CD8-positive, alpha-beta memory T cell (primary cell): ENCODE results near the gene ZNF366. TPM values are rescaled to one million over a fixed set of nuclear protein-coding genes. Genes with fewer than 3 reads are reported as not detected.

ENCODE experiments used
- CTCF ChIA-PET: fragments of 350-600 bp; sonication (Branson Sonifier 250); formaldehyde crosslinking; loops from one replicate; lab custom pipeline; 2021; ENCODE audit warnings: antibody characterized with exemption; lab: Charles Lee
- POLR2A ChIA-PET: fragments of 350-600 bp; sonication (Branson Sonifier 250); formaldehyde crosslinking; loops from one replicate; lab custom pipeline; 2021; ENCODE audit warnings: antibody characterized with exemption; lab: Charles Lee
- DNase-seq, 5 donors: peaks; one replicate each; pipeline versions ENCODE4 v3.0.0 to v3.0.0-alpha.2; 2020 to 2022; ENCODE audit warnings: mixed read lengths in 1 of 5
- H3K27ac ChIP-seq: one replicate; pipeline ENCODE4 v1.7.0; 2013; ENCODE audit warnings: low read depth, mild to moderate bottlenecking, low read length, moderate library complexity
- H3K27me3 ChIP-seq: 2 replicates; pipeline ENCODE4 v1.7.0; 2013; ENCODE audit warnings: low read length, mild to moderate bottlenecking; ENCODE audit not compliant: insufficient read depth, poor library complexity, severe bottlenecking
- H3K36me3 ChIP-seq: 2 replicates; pipeline ENCODE4 v1.7.0; 2013; ENCODE audit warnings: mild to moderate bottlenecking, low read length, moderate library complexity; ENCODE audit not compliant: insufficient read depth
- H3K4me1 ChIP-seq: 2 replicates; pipeline ENCODE4 v1.7.0; 2013; ENCODE audit warnings: mild to moderate bottlenecking, low read length, moderate library complexity; ENCODE audit not compliant: insufficient read depth
- H3K4me3 ChIP-seq: 2 replicates; pipeline ENCODE4 v1.7.0; 2013; ENCODE audit warnings: mild to moderate bottlenecking, low read length
- H3K9me3 ChIP-seq: 2 replicates; pipeline ENCODE4 v1.7.0; 2013; ENCODE audit warnings: mild to moderate bottlenecking, low read length
- H3K27ac Mint-ChIP-seq, 8 donors: one replicate each; pipeline ENCODE4 v1.8.0; 2020 to 2021; ENCODE audit warnings: mixed read lengths in 8 of 8, mild to moderate bottlenecking in 6 of 8, inconsistent platforms in 3 of 8, moderate library complexity in 3 of 8
- H3K27me3 Mint-ChIP-seq, 2 donors: one replicate each; pipeline ENCODE4 v1.8.0; 2020 to 2021; ENCODE audit warnings: mixed read lengths in 2 of 2, mild to moderate bottlenecking in 1 of 2, moderate library complexity in 1 of 2
- H3K36me3 Mint-ChIP-seq, 3 donors: one replicate each; pipeline ENCODE4 v1.8.0; 2020 to 2021; ENCODE audit warnings: mixed read lengths in 3 of 3, inconsistent platforms in 1 of 3, mild to moderate bottlenecking in 1 of 3
- H3K4me1 Mint-ChIP-seq, 3 donors: one replicate each; pipeline ENCODE4 v1.8.0; 2020 to 2021; ENCODE audit warnings: mixed read lengths in 3 of 3, inconsistent platforms in 1 of 3, mild to moderate bottlenecking in 1 of 3
- H3K4me3 Mint-ChIP-seq, 7 donors: one replicate each; pipeline ENCODE4 v1.8.0; 2020 to 2021; ENCODE audit warnings: mixed read lengths in 7 of 7, mild to moderate bottlenecking in 6 of 7, moderate library complexity in 4 of 7, inconsistent platforms in 2 of 7
- H3K9me3 Mint-ChIP-seq, 5 donors: one replicate each; pipeline ENCODE4 v1.8.0; 2020 to 2022; ENCODE audit warnings: mixed read lengths in 5 of 5, mild to moderate bottlenecking in 3 of 5, moderate library complexity in 2 of 5, inconsistent platforms in 1 of 5
- polyA plus RNA-seq: library from polyadenylated mRNA; unstranded; fragments of 300-500 nt; fragmentation: Illumina TruSeq; gene quantifications from one replicate; pipeline ENCODE4 v1.2.3, GENCODE V29; 2021
- total RNA-seq, 2 experiments: library from RNA; stranded (reverse); gene quantifications; one replicate each; pipeline ENCODE4 v1.2.3, GENCODE V29; 2021

Gene ZNF366
- total and polyA plus RNA-seq, 3 experiments from 2014 or later: not detected

- Histone ChIP-seq H3K9me3 (no peaks in the 10 kb centered on the region), H3K4me3 (no peak overlapping the region), H3K4me1 (no peaks in the 10 kb centered on the region), H3K27me3 (no peaks in the 10 kb centered on the region), H3K36me3 (no peaks in the 10 kb centered on the region), H3K27ac (no peak overlapping the region)
- Mint-ChIP-seq H3K9me3 (no peaks in the 10 kb centered on the region), H3K27ac (no peak overlapping the region), H3K27me3 (peaks cover 6 to 16% of the 10 kb centered on the region in 2 donors), H3K36me3 (no peaks in the 10 kb centered on the region), H3K4me1 (no peaks in the 10 kb centered on the region), H3K4me3 (no peak overlapping the region)
- ChIA-PET CTCF (no interaction called here), POLR2A (no interaction called here)
- no peak for DNase-seq
These were observed 1.6 kb downstream of the ZNF366 start for GRCh38 chr5:72505539-72506157.

GRCh38 chr5:72505016-72505415 lies 2.2 kb downstream of the ZNF366 start:
- H3K27me3 ChIP-seq: no peaks in the 10 kb centered on the region
- no peak overlapping the region for H3K27ac ChIP-seq
- H3K4me1 ChIP-seq: no peaks in the 10 kb centered on the region
- H3K4me3 ChIP-seq: no peak overlapping the region
- peaks cover 10 to 21% of the 10 kb centered on the region in 2 donors for H3K27me3 Mint-ChIP-seq
- no peaks in the 10 kb centered on the region for H3K36me3 ChIP-seq
- ChIA-PET POLR2A (no interaction called here), CTCF (no interaction called here)
- no peak overlapping the region for H3K27ac Mint-ChIP-seq
- no peaks in the 10 kb centered on the region for H3K36me3 Mint-ChIP-seq
- no peaks in the 10 kb centered on the region for H3K9me3 Mint-ChIP-seq
- DNase-seq: no peak
- H3K4me1 Mint-ChIP-seq: no peaks in the 10 kb centered on the region
- H3K9me3 ChIP-seq: no peaks in the 10 kb centered on the region
- H3K4me3 Mint-ChIP-seq: no peak overlapping the region

- no peak for DNase-seq
- peaks cover 6 to 27% of the 10 kb centered on the region in 2 donors for H3K27me3 Mint-ChIP-seq
- no peaks in the 10 kb centered on the region for H3K36me3 Mint-ChIP-seq
- no peak overlapping the region for H3K4me3 ChIP-seq
- no peaks in the 10 kb centered on the region for H3K9me3 Mint-ChIP-seq
- H3K27me3 ChIP-seq: no peaks in the 10 kb centered on the region
- POLR2A ChIA-PET: no interaction called here
- no peak overlapping the region for H3K27ac Mint-ChIP-seq
- H3K4me1 ChIP-seq: no peaks in the 10 kb centered on the region
- no peaks in the 10 kb centered on the region for H3K4me1 Mint-ChIP-seq
- no peak overlapping the region for H3K4me3 Mint-ChIP-seq
- CTCF ChIA-PET: interaction anchor here (1.0 to 2.0 kb wide), 2 partner anchors 10 to 14 kb away, joined by 3 to 5 read pairs; no protein-coding TSS in a partner anchor
- H3K27ac ChIP-seq: no peak overlapping the region
- H3K9me3 ChIP-seq: no peaks in the 10 kb centered on the region
- H3K36me3 ChIP-seq: no peaks in the 10 kb centered on the region
These were observed 3.2 kb downstream of the ZNF366 start for GRCh38 chr5:72503888-72504491.

GRCh38 chr5:72501488-72501887 lies 5.7 kb downstream of the ZNF366 start:
- Mint-ChIP-seq H3K9me3 (no peaks in the 10 kb centered on the region), H3K36me3 (no peaks in the 10 kb centered on the region)

GRCh38 chr5:72499730-72500129 lies 7.5 kb downstream of the ZNF366 start:
- CTCF ChIA-PET: no interaction called here
- H3K9me3 Mint-ChIP-seq: no peaks in the 10 kb centered on the region
- H3K4me1 Mint-ChIP-seq: no peaks in the 10 kb centered on the region

More at GRCh38 chr5:72501488-72501887, 5.7 kb downstream of the ZNF366 start:
- no peak for DNase-seq
- Histone ChIP-seq H3K27me3 (no peaks in the 10 kb centered on the region), H3K36me3 (no peaks in the 10 kb centered on the region), H3K27ac (no peak overlapping the region), H3K4me3 (no peak overlapping the region), H3K4me1 (no peaks in the 10 kb centered on the region), H3K9me3 (no peaks in the 10 kb centered on the region)
- Mint-ChIP-seq H3K4me1 (no peaks in the 10 kb centered on the region), H3K27ac (no peak overlapping the region), H3K4me3 (no peak overlapping the region), H3K27me3 (peaks cover 4 to 32% of the 10 kb centered on the region in 2 donors)
- CTCF ChIA-PET: no interaction called here
- POLR2A ChIA-PET: no interaction called here

GRCh38 chr5:72499090-72499489 lies 8.1 kb downstream of the ZNF366 start:
- Mint-ChIP-seq H3K27ac (no peak overlapping the region), H3K4me3 (no peak overlapping the region), H3K4me1 (no peaks in the 10 kb centered on the region), H3K9me3 (no peaks in the 10 kb centered on the region), H3K36me3 (no peaks in the 10 kb centered on the region), H3K27me3 (peaks cover 4 to 28% of the 10 kb centered on the region in 2 donors)
- Histone ChIP-seq H3K27me3 (no peaks in the 10 kb centered on the region), H3K4me3 (no peak overlapping the region), H3K36me3 (no peaks in the 10 kb centered on the region), H3K9me3 (no peaks in the 10 kb centered on the region), H3K27ac (no peak overlapping the region), H3K4me1 (no peaks in the 10 kb centered on the region)
- ChIA-PET POLR2A (no interaction called here), CTCF (no interaction called here)
- no peak for DNase-seq

More at GRCh38 chr5:72499730-72500129, 7.5 kb downstream of the ZNF366 start:
- Mint-ChIP-seq H3K27me3 (peaks cover 4 to 28% of the 10 kb centered on the region in 2 donors), H3K4me3 (no peak overlapping the region), H3K36me3 (no peaks in the 10 kb centered on the region), H3K27ac (no peak overlapping the region)
- H3K27me3 ChIP-seq: no peaks in the 10 kb centered on the region
- H3K27ac ChIP-seq: no peak overlapping the region
- no peaks in the 10 kb centered on the region for H3K4me1 ChIP-seq
- H3K9me3 ChIP-seq: no peaks in the 10 kb centered on the region
- H3K36me3 ChIP-seq: no peaks in the 10 kb centered on the region
- POLR2A ChIA-PET: no interaction called here
- H3K4me3 ChIP-seq: no peak overlapping the region
- DNase-seq: no peak

GRCh38 chr5:72498284-72498683 lies 8.9 kb downstream of the ZNF366 start:
- Histone ChIP-seq H3K4me3 (no peak overlapping the region), H3K27ac (no peak overlapping the region), H3K36me3 (no peaks in the 10 kb centered on the region), H3K27me3 (no peaks in the 10 kb centered on the region), H3K9me3 (no peaks in the 10 kb centered on the region), H3K4me1 (no peaks in the 10 kb centered on the region)
- Mint-ChIP-seq H3K36me3 (no peaks in the 10 kb centered on the region), H3K4me1 (no peaks in the 10 kb centered on the region), H3K27ac (no peak overlapping the region), H3K27me3 (peaks cover 4 to 25% of the 10 kb centered on the region in 2 donors), H3K4me3 (no peak overlapping the region), H3K9me3 (no peaks in the 10 kb centered on the region)
- no peak for DNase-seq
- ChIA-PET POLR2A (no interaction called here), CTCF (no interaction called here)

GRCh38 chr5:72497823-72498222 lies 9.4 kb downstream of the ZNF366 start:
- POLR2A ChIA-PET: no interaction called here
- Mint-ChIP-seq H3K27ac (no peak overlapping the region), H3K4me3 (no peak overlapping the region), H3K9me3 (peaks cover 0 to under 1% (median 0%) of the 10 kb centered on the region in 5 donors), H3K27me3 (peaks cover 4 to 23% of the 10 kb centered on the region in 2 donors), H3K4me1 (no peaks in the 10 kb centered on the region), H3K36me3 (no peaks in the 10 kb centered on the region)
- CTCF ChIA-PET: no interaction called here
- H3K27ac ChIP-seq: no peak overlapping the region
- H3K27me3 ChIP-seq: no peaks in the 10 kb centered on the region
- no peaks in the 10 kb centered on the region for H3K9me3 ChIP-seq
- H3K36me3 ChIP-seq: no peaks in the 10 kb centered on the region
- DNase-seq: no peak
- no peaks in the 10 kb centered on the region for H3K4me1 ChIP-seq
- H3K4me3 ChIP-seq: no peak overlapping the region
